ENCODE data around the gene RCAN3. TPM values are rescaled to one million over a fixed set of nuclear protein-coding genes. Genes with fewer than 3 reads are reported as not detected.
A peak's percentile ranks its signal among the peaks of the same experiment; 100 is the strongest.

RCAN3 gene
- total and polyA plus RNA-seq, 9 of the 15 experiments (the other 6 are each of a cell fraction or from before 2014, with no cell fraction given): 0.10 to 1.4 (median 0.43) TPM

- ChIA-PET CTCF (ENCODE audit: low intra/inter-chr PET ratio) (no interaction called here), POLR2A (interaction anchor here (1.3 to 1.6 kb wide), 2 partner anchors 17 to 27 kb away, joined by 4 read pairs; no protein-coding TSS in a partner anchor)
- intact Hi-C loops (cut with micrococcal nuclease) (no loop called here), in situ Hi-C loops (cut with MboI) (no loop called here)
- DNase-seq (ENCODE audit: extremely low read depth in 1 of 4, low spot score in 3 of 4) (no peak), FAIRE-seq (no peak), ATAC-seq (no peak)
- Histone ChIP-seq H3K4me2 (ENCODE audit: insufficient read depth, low read length) (no peak overlapping the region), H3K79me2 (ENCODE audit: control insufficient read depth, insufficient read depth, low read length) (no peaks in the 10 kb centered on the region), H3K36me3 (ENCODE audit: control insufficient read depth, insufficient read depth, low read length) (peaks cover 27% of the 10 kb centered on the region; the same call in 2 of the 3 replicates), H3K4me1 (replicated peaks in 1 of 2; ENCODE audit: control insufficient read depth in 2 of 2, insufficient read depth in 2 of 2, low read length in 2 of 2) (peaks cover 3% of the 10 kb centered on the region in 2 experiments; a peak in 3 of 5 replicates), H3K27me3 (ENCODE audit: control insufficient read depth in 2 of 2, insufficient read depth in 2 of 2, low read length in 2 of 2) (no peaks in the 10 kb centered on the region), H2AFZ (ENCODE audit: low read depth, low read length) (no peak overlapping the region), H3K9me3 (replicated peaks; ENCODE audit: control insufficient read depth, insufficient read depth, low read depth, low read length) (no peaks in the 10 kb centered on the region), H3K27ac (ENCODE audit: extremely low read depth, low read depth, low read length) (no peak overlapping the region), H3K9me1 (ENCODE audit: control insufficient read depth, insufficient read depth, low read length) (no peaks in the 10 kb centered on the region), H4K20me1 (replicated peaks; ENCODE audit: control insufficient read depth, insufficient read depth, low read length) (no peaks in the 10 kb centered on the region), H3K9ac (ENCODE audit: insufficient read depth in 1 of 2, low read depth in 2 of 2, low read length in 2 of 2) (no peak overlapping the region), H3K4me3 (no peak overlapping the region)
- TF ChIP-seq AFF1 (IDR thresholded peaks at IDR 0.05; ENCODE audit: low read depth in 1 of 2, partially characterized antibody in 2 of 2) (peak in 1 of 2 experiments; percentile 30), KAT8 (IDR thresholded peaks at IDR 0.05; ENCODE audit: low read depth) (no peak)
- BruUV-seq (replicated peaks): no TSS peak
- 60% methylated on average over 4 of the region's 4 CpGs for WGBS (ENCODE audit: insufficient coverage, low coverage, missing lambda C conversion rate)
Observed at GRCh38 chr1:24465099-24465498, 37.5 kb upstream of the RCAN3 start.

All from K562 (cell line).